ENCODE measurements around the gene RPTOR.

The RPTOR gene

GRCh38 chr17:80887639-80888175 is 343.1 kb downstream of the RPTOR start:
- Histone ChIP-seq H3K27me3 (ENCODE audit: control insufficient read depth, insufficient read depth, low read length) (no peaks in the 10 kb centered on the region), H3K9ac (ENCODE audit: low read depth, low read length) (no peak overlapping the region), H3K4me3 (ENCODE audit: low read depth, low read length) (no peak overlapping the region), H3K9me3 (ENCODE audit: control insufficient read depth, insufficient read depth, low read length) (no peaks in the 10 kb centered on the region), H3K36me3 (ENCODE audit: control insufficient read depth, insufficient read depth, low read length) (peaks cover 28% of the 10 kb centered on the region), H3K4me1 (ENCODE audit: control insufficient read depth, insufficient read depth, low read length) (no peaks in the 10 kb centered on the region)

DNA sequence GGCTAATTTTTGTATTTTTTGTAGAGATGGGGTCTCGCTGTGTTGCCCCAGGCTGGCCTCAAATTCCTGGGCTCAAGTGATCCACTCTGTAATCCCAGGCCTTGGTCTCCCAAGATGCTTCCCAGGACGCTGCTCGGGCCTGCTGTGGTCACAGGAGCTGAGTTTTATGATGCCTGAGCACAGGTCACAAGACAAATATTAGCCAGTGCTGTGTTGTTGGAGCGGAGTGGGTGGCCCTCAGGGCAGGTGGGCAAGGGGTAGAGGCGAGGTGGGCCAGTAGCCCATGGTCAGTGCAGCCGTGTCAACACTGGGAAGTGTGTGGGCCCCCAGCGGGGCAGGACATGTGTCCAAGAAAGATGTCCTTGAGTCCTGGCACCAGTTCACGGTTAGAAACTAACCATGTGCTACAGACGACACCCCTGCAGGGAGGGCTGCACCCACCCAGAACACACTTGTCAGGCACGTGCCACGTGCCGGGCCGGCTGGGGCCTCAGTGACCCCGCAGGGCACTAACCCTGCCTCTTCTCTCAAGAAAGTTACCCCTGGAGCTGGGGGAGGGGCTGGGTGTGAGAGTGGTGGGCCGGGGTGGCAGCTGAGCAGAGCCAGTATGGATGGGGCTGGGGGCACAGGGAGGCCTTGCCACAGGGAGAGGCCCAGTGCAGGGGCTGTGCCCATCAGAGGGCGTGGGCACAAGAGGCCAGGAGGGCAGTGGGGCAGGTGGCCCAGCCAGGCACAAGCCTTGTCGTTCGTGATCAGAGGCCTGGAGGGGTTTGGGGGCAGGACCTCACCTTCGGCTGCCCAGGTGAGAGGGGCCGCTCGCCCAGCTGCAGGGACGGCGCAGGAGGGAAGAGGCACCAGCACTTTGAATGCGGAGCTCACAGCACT is 343.9 kb downstream of the RPTOR start:
- H3K9me3 ChIP-seq (ENCODE audit: control insufficient read depth, insufficient read depth, low read length), result no peaks in the 10 kb centered on the region
- peaks cover 35% of the 10 kb centered on the region for H3K36me3 ChIP-seq (ENCODE audit: control insufficient read depth, insufficient read depth, low read length)

DNA sequence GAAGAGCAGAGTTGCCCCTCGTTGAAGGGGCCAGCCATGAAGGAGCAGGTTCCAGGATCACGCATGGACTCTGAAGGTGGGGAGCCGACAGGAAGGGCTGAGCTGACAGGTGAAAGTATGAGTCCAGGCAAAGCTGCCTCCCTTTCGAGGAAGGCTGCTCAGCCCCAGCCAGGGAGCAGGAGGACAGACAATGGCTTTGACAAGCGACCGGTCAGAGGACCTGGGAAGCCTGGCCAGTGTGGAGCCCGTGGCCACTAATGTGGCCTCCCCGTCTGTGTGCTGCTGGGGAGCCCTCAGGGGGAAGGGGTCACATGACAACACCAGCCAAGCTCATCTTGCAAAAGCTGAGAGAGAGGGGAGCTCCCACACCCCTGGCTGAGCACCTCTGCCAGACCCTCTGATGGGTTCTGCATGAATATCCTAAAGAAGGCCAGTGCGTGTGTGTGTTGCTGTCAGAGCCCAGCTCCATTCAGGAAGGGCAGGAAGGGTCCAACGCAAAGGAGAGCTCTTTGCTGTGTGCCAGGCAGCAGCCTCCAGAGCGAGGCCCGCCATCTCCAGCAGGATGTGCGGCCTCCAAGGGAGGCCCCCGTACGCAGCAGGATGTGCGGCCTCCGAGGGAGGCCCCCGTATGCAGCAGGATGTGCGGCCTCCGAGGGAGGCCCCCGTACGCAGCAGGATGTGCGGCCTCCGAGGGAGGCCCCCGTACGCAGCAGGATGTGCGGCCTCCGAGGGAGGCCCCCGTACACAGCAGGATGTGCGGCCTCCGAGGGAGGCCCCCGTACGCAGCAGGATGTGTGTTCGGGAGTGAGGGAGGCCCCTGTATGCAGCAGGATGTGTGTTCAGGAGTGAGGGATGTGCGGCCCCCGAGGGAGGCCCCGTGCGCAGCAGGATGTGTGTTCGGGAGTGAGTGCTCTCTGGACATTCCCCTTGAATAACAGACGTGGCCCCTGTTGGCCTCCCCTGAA is 344.9 kb downstream of the RPTOR start:
- Histone ChIP-seq H3K9me3 (ENCODE audit: control insufficient read depth, insufficient read depth, low read length) (no peaks in the 10 kb centered on the region), H3K9ac (ENCODE audit: low read depth, low read length) (no peak overlapping the region), H3K27me3 (ENCODE audit: control insufficient read depth, insufficient read depth, low read length) (no peaks in the 10 kb centered on the region), H3K4me3 (ENCODE audit: low read depth, low read length) (no peak overlapping the region), H3K36me3 (ENCODE audit: control insufficient read depth, insufficient read depth, low read length) (peaks cover 35% of the 10 kb centered on the region), H3K4me1 (ENCODE audit: control insufficient read depth, insufficient read depth, low read length) (no peaks in the 10 kb centered on the region)

More for the DNA sequence above, 343.9 kb downstream of the RPTOR start:
- no peaks in the 10 kb centered on the region for H3K4me1 ChIP-seq (ENCODE audit: control insufficient read depth, insufficient read depth, low read length)
- no peak overlapping the region for H3K9ac ChIP-seq (ENCODE audit: low read depth, low read length)
- H3K27me3 ChIP-seq (ENCODE audit: control insufficient read depth, insufficient read depth, low read length), result no peaks in the 10 kb centered on the region
- no peak overlapping the region for H3K4me3 ChIP-seq (ENCODE audit: low read depth, low read length)

- H3K4me3 ChIP-seq (ENCODE audit: low read depth, low read length), result no peak overlapping the region
- no peaks in the 10 kb centered on the region for H3K4me1 ChIP-seq (ENCODE audit: control insufficient read depth, insufficient read depth, low read length)
- H3K36me3 ChIP-seq (ENCODE audit: control insufficient read depth, insufficient read depth, low read length), result peaks cover 27% of the 10 kb centered on the region
- no peaks in the 10 kb centered on the region for H3K9me3 ChIP-seq (ENCODE audit: control insufficient read depth, insufficient read depth, low read length)
- no peaks in the 10 kb centered on the region for H3K27me3 ChIP-seq (ENCODE audit: control insufficient read depth, insufficient read depth, low read length)
- no peak overlapping the region for H3K9ac ChIP-seq (ENCODE audit: low read depth, low read length)
Measured at GRCh38 chr17:80890196-80890920, 345.7 kb downstream of the RPTOR start.

- Histone ChIP-seq H3K36me3 (ENCODE audit: control insufficient read depth, insufficient read depth, low read length) (peaks cover 32% of the 10 kb centered on the region), H3K9me3 (ENCODE audit: control insufficient read depth, insufficient read depth, low read length) (no peaks in the 10 kb centered on the region), H3K4me3 (ENCODE audit: low read depth, low read length) (no peak overlapping the region), H3K27me3 (ENCODE audit: control insufficient read depth, insufficient read depth, low read length) (no peaks in the 10 kb centered on the region), H3K9ac (ENCODE audit: low read depth, low read length) (no peak overlapping the region), H3K4me1 (ENCODE audit: control insufficient read depth, insufficient read depth, low read length) (no peaks in the 10 kb centered on the region)
Measured at GRCh38 chr17:80890921-80891396, 346.3 kb downstream of the RPTOR start.

DNA sequence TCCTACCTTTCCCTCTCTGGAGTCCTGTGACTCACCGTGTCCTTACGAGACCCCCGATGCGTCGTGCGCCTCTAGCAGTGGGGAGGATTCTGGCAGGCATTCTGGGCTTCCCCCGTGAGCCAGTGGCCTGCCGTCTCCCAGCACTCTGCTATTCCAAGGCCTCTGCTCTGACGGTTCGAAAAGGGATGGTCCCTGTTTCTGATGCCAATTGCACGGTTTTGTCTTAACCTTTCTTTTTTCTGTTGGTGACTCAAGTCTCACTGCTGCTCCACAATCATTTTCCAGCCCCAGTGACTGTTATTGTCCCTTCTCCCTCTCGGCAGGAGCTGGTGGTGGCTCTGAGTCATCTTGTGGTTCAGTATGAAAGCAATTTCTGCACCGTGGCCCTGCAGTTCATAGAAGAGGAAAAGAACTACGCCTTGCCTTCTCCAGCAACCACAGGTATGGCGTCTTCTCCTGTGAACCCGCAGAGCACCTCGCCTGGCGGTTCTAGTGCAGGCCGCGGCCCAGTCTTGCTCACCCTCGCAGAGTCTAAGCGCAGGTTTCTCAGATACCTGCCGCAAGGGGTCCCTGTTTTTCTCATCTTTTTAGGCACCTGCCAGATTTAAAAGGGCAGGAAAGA is 346.9 kb downstream of the RPTOR start:
- peaks cover 29% of the 10 kb centered on the region for H3K36me3 ChIP-seq (ENCODE audit: control insufficient read depth, insufficient read depth, low read length)
- H3K4me3 ChIP-seq (ENCODE audit: low read depth, low read length), result no peak overlapping the region
- no peaks in the 10 kb centered on the region for H3K4me1 ChIP-seq (ENCODE audit: control insufficient read depth, insufficient read depth, low read length)
- no peaks in the 10 kb centered on the region for H3K9me3 ChIP-seq (ENCODE audit: control insufficient read depth, insufficient read depth, low read length)
- no peak overlapping the region for H3K9ac ChIP-seq (ENCODE audit: low read depth, low read length)
- no peaks in the 10 kb centered on the region for H3K27me3 ChIP-seq (ENCODE audit: control insufficient read depth, insufficient read depth, low read length)

- no peaks in the 10 kb centered on the region for H3K9me3 ChIP-seq (ENCODE audit: control insufficient read depth, insufficient read depth, low read length)
- peaks cover 25% of the 10 kb centered on the region for H3K36me3 ChIP-seq (ENCODE audit: control insufficient read depth, insufficient read depth, low read length)
- H3K9ac ChIP-seq (ENCODE audit: low read depth, low read length), result no peak overlapping the region
- H3K27me3 ChIP-seq (ENCODE audit: control insufficient read depth, insufficient read depth, low read length), result no peaks in the 10 kb centered on the region
- H3K4me1 ChIP-seq (ENCODE audit: control insufficient read depth, insufficient read depth, low read length), result no peaks in the 10 kb centered on the region
- H3K4me3 ChIP-seq (ENCODE audit: low read depth, low read length), result no peak overlapping the region
Measured at GRCh38 chr17:80892019-80892855, 347.6 kb downstream of the RPTOR start.

- H3K27me3 ChIP-seq (ENCODE audit: control insufficient read depth, insufficient read depth, low read length), result no peaks in the 10 kb centered on the region
- peaks cover 25% of the 10 kb centered on the region for H3K36me3 ChIP-seq (ENCODE audit: control insufficient read depth, insufficient read depth, low read length)
- no peaks in the 10 kb centered on the region for H3K9me3 ChIP-seq (ENCODE audit: control insufficient read depth, insufficient read depth, low read length)
- no peak overlapping the region for H3K4me3 ChIP-seq (ENCODE audit: low read depth, low read length)
- no peak overlapping the region for H3K9ac ChIP-seq (ENCODE audit: low read depth, low read length)
- no peaks in the 10 kb centered on the region for H3K4me1 ChIP-seq (ENCODE audit: control insufficient read depth, insufficient read depth, low read length)
Measured at GRCh38 chr17:80892900-80893603, 348.4 kb downstream of the RPTOR start.

DNA sequence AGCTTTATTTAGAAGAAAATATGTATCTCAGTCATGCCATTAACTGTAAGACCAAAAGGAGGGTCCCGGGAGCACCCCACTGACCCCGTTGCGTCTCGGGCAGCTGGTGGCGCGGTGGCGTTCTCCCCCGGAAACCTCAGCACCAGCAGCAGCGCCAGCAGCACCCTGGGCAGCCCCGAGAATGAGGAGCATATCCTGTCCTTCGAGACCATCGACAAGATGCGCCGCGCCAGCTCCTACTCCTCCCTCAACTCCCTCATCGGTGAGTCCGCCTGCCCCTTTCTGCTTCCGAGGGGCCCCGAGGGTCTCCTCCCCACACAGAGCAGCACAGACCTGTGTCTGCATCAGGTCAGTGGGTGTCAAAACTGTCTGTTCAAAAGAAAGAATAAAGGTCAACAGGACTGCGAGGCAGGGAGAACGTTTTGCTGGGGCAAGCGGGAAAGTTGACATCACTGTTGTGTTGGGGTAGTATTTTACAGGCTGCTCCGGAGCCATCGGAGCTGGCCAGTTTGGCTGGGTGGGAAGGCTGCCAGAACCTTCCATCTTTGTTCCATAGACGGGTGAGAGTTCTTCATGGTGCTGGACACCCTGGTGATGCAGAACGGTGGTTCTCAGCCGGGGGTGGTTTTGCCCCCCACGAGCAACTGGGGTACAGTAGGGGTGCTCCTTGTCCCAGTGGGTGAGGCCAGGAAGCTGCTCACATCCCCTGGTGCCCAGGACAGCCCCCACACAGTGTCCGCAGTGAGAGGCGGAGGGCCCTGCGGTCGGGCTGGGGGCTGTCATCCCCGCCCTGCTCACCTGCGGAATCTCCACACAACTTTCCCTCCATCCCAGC is 349.2 kb downstream of the RPTOR start:
- Histone ChIP-seq H3K4me1 (ENCODE audit: control insufficient read depth, insufficient read depth, low read length) (no peaks in the 10 kb centered on the region), H3K9me3 (ENCODE audit: control insufficient read depth, insufficient read depth, low read length) (no peaks in the 10 kb centered on the region), H3K4me3 (ENCODE audit: low read depth, low read length) (no peak overlapping the region), H3K27me3 (ENCODE audit: control insufficient read depth, insufficient read depth, low read length) (no peaks in the 10 kb centered on the region), H3K36me3 (ENCODE audit: control insufficient read depth, insufficient read depth, low read length) (peaks cover 25% of the 10 kb centered on the region), H3K9ac (ENCODE audit: low read depth, low read length) (no peak overlapping the region)

All from iPS-15b (cell line).